ENCODE data around the gene MUC4. TPM values are rescaled to one million over a fixed set of nuclear protein-coding genes. Genes with fewer than 3 reads are reported as not detected.

The MUC4 gene
- total and polyA plus RNA-seq, 2 experiments from 2014 or later, result 1.3 TPM

GRCh38 chr3:195801251-195802183 is 10.2 kb downstream of the MUC4 start:
- H3K4me3 Mint-ChIP-seq, result no peak overlapping the region; the same call in 2 of the 3 replicates
- H3F3A ChIP-seq (replicated peaks; ENCODE audit: low read depth), result 0 out of 2 replicates have a peak, but pooled peaks cover 5% of the 10 kb centered on the region
- peak; percentile 9; the same call in 1 of the 3 replicates for ATAC-seq
- no peak for DNase-seq (ENCODE audit: low spot score)
- no peaks in the 10 kb centered on the region; the same call in 2 of the 3 replicates for H3K9me3 Mint-ChIP-seq
- no peaks in the 10 kb centered on the region for H4K20me1 ChIP-seq (replicated peaks; ENCODE audit: insufficient read depth)
- H2AFZ ChIP-seq, result peak overlapping the region; percentile 18; the same call in 1 of the 2 replicates
- H3K27me3 Mint-ChIP-seq (ENCODE audit: insufficient read depth, low read depth, poor library complexity), result peaks cover 17% of the 10 kb centered on the region
- H3K27ac Mint-ChIP-seq, result no peak overlapping the region
- H3K36me3 ChIP-seq (ENCODE audit: insufficient read depth), result no peaks in the 10 kb centered on the region
- TF ChIP-seq ETS1 (IDR thresholded peaks at IDR 0.05) (no peak), EZH2 (IDR thresholded peaks at IDR 0.05; ENCODE audit: low read depth, unreplicated experiment) (no peak), CTCF (conservative IDR thresholded peaks at IDR 0.05; ENCODE audit: low read depth in 2 of 2) (no peak), EZH2phosphoT487 (IDR thresholded peaks at IDR 0.05; ENCODE audit: unreplicated experiment) (no peak), JUNB (IDR thresholded peaks at IDR 0.05; ENCODE audit: unreplicated experiment) (no peak), NANOG (IDR thresholded peaks at IDR 0.05; ENCODE audit: borderline replicate concordance) (no peak), ZNF462 (CRISPR knock-in tag; IDR thresholded peaks at IDR 0.05) (no peak), STAT1 (IDR thresholded peaks at IDR 0.05; ENCODE audit: unreplicated experiment) (no peak), ZNF114 (CRISPR knock-in tag; IDR thresholded peaks at IDR 0.05) (no peak), POLR2AphosphoS5 (IDR thresholded peaks at IDR 0.05; ENCODE audit: low read depth) (no peak), REST (IDR thresholded peaks at IDR 0.05; ENCODE audit: unreplicated experiment) (no peak), ZNF331 (CRISPR knock-in tag; IDR thresholded peaks at IDR 0.05; ENCODE audit: low read depth) (no peak), CREB1 (CRISPR knock-in tag; IDR thresholded peaks at IDR 0.05; ENCODE audit: low read depth) (no peak)
- no peak overlapping the region for H3K27ac ChIP-seq (ENCODE audit: low read depth)
- H3K36me3 Mint-ChIP-seq (ENCODE audit: low read depth), result peaks cover 2% of the 10 kb centered on the region; the same call in 2 of the 3 replicates
- H3K4me3 ChIP-seq, result no peak overlapping the region
- H3K79me2 ChIP-seq (replicated peaks; ENCODE audit: insufficient read depth), result no peaks in the 10 kb centered on the region
- H3K9me2 ChIP-seq (ENCODE audit: insufficient read depth), result no peaks in the 10 kb centered on the region
- H3K4me2 ChIP-seq, result no peak overlapping the region
- H3K27me3 ChIP-seq (ENCODE audit: insufficient read depth), result no peaks in the 10 kb centered on the region
- H3K4me1 ChIP-seq (ENCODE audit: insufficient read depth), result peaks cover 20% of the 10 kb centered on the region
- H3K4me1 Mint-ChIP-seq, result peaks cover 46% of the 10 kb centered on the region
